ENCODE measurements around the gene CHST8. TPM values are rescaled to one million over a fixed set of nuclear protein-coding genes. Genes with fewer than 3 reads are reported as not detected.

CHST8 gene
- total RNA-seq, 2 experiments from 2014 or later, result not detected

DNA sequence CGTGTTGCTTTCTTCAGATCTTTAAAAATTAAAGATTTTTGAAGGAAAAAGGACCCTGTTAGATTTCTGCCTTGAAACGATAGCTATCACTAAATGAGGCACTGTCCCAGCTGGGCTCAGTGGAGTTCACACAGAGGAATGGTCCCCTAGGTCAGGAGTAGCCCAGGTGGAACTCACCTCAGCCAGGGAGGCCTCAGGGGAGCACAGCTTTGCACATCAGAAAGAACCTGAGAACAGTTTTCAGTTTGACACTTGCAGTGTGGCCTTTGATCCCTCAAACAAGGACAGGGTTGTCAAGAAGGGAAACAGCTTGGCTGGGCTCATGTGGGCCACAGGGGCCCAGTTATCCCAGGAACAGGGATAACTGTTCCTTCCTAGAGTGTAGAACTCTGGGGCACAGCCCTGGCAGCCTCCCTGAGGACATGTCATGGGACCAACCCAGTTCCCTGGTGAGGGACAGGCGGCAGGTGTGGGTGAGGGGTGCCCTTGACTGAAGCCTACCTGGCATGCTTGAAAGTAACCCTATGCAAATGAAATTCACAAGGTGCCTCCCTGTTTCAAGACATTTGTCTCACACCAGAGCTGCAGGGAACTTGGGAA lies 59.4 kb downstream of the CHST8 start:
- Histone ChIP-seq H3K27me3 (ENCODE audit: control insufficient read depth in 1 of 2, insufficient read depth in 2 of 2, low read length in 2 of 2) (peaks cover 9 to 16% of the 10 kb centered on the region in 2 experiments), H3K9me3 (ENCODE audit: control insufficient read depth in 1 of 2, insufficient read depth in 1 of 2, low read length in 2 of 2) (peaks cover 0 to 14% of the 10 kb centered on the region in 2 experiments), H3K27ac (ENCODE audit: low read depth in 1 of 2, low read length in 2 of 2) (no peak overlapping the region), H3K36me3 (ENCODE audit: insufficient read depth, low read length) (no peaks in the 10 kb centered on the region), H3K4me3 (ENCODE audit: low read length) (no peak overlapping the region), H3K4me1 (ENCODE audit: insufficient read depth, low read length) (no peaks in the 10 kb centered on the region)
- ATAC-seq (ENCODE audit: poor library complexity), result no peak
- no peaks in the 10 kb centered on the region for H3K36me3 Mint-ChIP-seq (ENCODE audit: low read depth)
- no peak overlapping the region for H3K4me3 Mint-ChIP-seq
- CTCF ChIA-PET, result no interaction called here
- intact Hi-C loops (cut with DNase I, micrococcal nuclease), result no loop called here
- H3K4me1 Mint-ChIP-seq (ENCODE audit: low read depth), result no peaks in the 10 kb centered on the region
- peaks cover 32% of the 10 kb centered on the region for H3K27me3 Mint-ChIP-seq
- H3K27ac Mint-ChIP-seq, result no peak overlapping the region
- no peak for DNase-seq
- no peak for TF ChIP-seq CTCF (IDR thresholded peaks at IDR 0.05)
- POLR2A ChIA-PET, result no interaction called here
- no peaks in the 10 kb centered on the region for H3K9me3 Mint-ChIP-seq

GRCh38 chr19:33683881-33684537 lies 62.3 kb downstream of the CHST8 start:
- H3K27me3 Mint-ChIP-seq, result peaks cover 42% of the 10 kb centered on the region
- H3K36me3 Mint-ChIP-seq (ENCODE audit: low read depth), result no peaks in the 10 kb centered on the region
- peaks cover 9 to 25% of the 10 kb centered on the region in 2 experiments for H3K27me3 ChIP-seq (ENCODE audit: control insufficient read depth in 1 of 2, insufficient read depth in 2 of 2, low read length in 2 of 2)
- no peak for TF ChIP-seq CTCF (IDR thresholded peaks at IDR 0.05)
- no peak overlapping the region for H3K4me3 ChIP-seq (ENCODE audit: low read length)
- H3K4me3 Mint-ChIP-seq, result no peak overlapping the region
- intact Hi-C loops (cut with DNase I, micrococcal nuclease), result no loop called here
- H3K9me3 ChIP-seq (ENCODE audit: control insufficient read depth in 1 of 2, insufficient read depth in 1 of 2, low read length in 2 of 2), result peaks cover 0 to 29% of the 10 kb centered on the region in 2 experiments
- CTCF ChIA-PET, result no interaction called here
- H3K27ac Mint-ChIP-seq, result no peak overlapping the region
- H3K27ac ChIP-seq (ENCODE audit: low read depth in 1 of 2, low read length in 2 of 2), result no peak overlapping the region
- no peaks in the 10 kb centered on the region for H3K4me1 ChIP-seq (ENCODE audit: insufficient read depth, low read length)
- no peaks in the 10 kb centered on the region for H3K4me1 Mint-ChIP-seq (ENCODE audit: low read depth)
- DNase-seq (no peak), ATAC-seq (ENCODE audit: poor library complexity) (no peak)
- POLR2A ChIA-PET, result no interaction called here
- H3K36me3 ChIP-seq (ENCODE audit: insufficient read depth, low read length), result no peaks in the 10 kb centered on the region
- no peaks in the 10 kb centered on the region for H3K9me3 Mint-ChIP-seq

DNA sequence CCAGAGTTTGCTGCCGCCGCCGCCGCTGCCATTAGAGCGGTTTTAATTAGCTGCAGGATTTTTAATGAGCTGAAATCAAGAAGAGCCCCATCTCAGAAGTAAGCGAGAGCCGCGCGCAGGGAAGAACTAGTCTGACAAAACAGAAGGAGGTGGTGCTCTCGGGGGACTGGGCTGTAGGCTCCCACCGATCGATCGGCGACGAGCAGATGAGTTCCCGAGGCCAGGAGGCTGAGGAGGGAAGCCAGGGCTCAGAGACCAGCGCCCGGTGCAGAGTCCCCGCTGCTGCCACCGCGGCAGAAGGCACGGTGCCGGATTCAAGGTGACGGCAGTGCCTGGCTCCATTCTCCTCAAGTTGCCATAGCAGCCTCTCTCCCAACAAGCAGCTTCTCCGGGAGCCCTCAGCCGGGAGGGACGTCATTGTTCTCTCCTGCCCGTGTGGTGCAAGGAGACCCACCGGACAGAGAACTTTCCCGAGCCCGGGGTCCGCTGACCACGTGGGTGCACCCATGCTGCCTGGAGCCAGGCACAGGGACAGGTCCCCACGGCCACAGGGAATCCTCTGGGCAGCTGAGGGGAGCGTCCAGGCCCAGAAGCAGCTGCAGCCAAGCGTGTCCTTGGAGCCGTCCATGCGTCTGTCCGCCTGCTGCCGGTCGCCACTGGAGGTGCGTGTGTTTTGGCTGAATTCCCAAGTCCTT lies 62.9 kb downstream of the CHST8 start:
- Histone ChIP-seq H3K27me3 (ENCODE audit: control insufficient read depth in 1 of 2, insufficient read depth in 2 of 2, low read length in 2 of 2) (peaks cover 9 to 25% of the 10 kb centered on the region in 2 experiments), H3K36me3 (ENCODE audit: insufficient read depth, low read length) (no peaks in the 10 kb centered on the region), H3K4me1 (ENCODE audit: insufficient read depth, low read length) (no peaks in the 10 kb centered on the region), H3K9me3 (ENCODE audit: control insufficient read depth in 1 of 2, insufficient read depth in 1 of 2, low read length in 2 of 2) (peaks cover 0 to 29% of the 10 kb centered on the region in 2 experiments), H3K4me3 (ENCODE audit: low read length) (no peak overlapping the region), H3K27ac (ENCODE audit: low read depth in 1 of 2, low read length in 2 of 2) (no peak overlapping the region)
- H3K4me1 Mint-ChIP-seq (ENCODE audit: low read depth), result no peaks in the 10 kb centered on the region
- DNase-seq, result no peak
- intact Hi-C loops (cut with DNase I, micrococcal nuclease), result no loop called here
- CTCF ChIA-PET, result no interaction called here
- H3K27ac Mint-ChIP-seq, result no peak overlapping the region
- TF ChIP-seq CTCF (IDR thresholded peaks at IDR 0.05), result no peak
- peaks cover 37% of the 10 kb centered on the region for H3K27me3 Mint-ChIP-seq
- ATAC-seq (ENCODE audit: poor library complexity), result no peak
- H3K36me3 Mint-ChIP-seq (ENCODE audit: low read depth), result no peaks in the 10 kb centered on the region
- H3K4me3 Mint-ChIP-seq, result no peak overlapping the region
- no peaks in the 10 kb centered on the region for H3K9me3 Mint-ChIP-seq
- POLR2A ChIA-PET, result no interaction called here

Measured in CD4-positive, alpha-beta T cell (primary cell).